Astrocyte of the hippocampus (primary cell): ENCODE measurements around the gene CDH20.

Source experiments
- DNase-seq: peaks from one replicate; pipeline ENCODE4 v3.0.0; 2011; ENCODE audit warnings: low read depth, low spot score

The CDH20 gene

DNA sequence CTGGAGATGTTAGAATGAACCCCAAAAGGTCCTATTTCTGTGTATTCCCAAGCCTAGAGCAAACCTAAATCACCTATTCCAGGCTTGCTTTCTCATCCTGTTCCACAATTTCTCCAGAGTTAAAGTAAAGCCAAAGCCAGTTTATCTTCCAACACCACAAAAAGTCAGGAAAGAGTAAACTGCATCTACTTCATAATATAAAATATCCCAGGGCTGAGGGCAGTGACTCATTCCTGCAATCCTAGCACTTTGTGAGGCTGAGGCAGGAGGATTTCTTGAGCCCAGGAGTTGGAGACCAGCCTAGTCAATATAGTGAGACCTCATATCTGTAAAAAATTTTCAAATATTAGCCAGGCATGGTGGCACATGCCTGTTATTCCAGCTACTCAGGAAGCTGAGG, 241.4 kb downstream of the CDH20 start:
- peak; percentile 20 for DNase-seq

DNA sequence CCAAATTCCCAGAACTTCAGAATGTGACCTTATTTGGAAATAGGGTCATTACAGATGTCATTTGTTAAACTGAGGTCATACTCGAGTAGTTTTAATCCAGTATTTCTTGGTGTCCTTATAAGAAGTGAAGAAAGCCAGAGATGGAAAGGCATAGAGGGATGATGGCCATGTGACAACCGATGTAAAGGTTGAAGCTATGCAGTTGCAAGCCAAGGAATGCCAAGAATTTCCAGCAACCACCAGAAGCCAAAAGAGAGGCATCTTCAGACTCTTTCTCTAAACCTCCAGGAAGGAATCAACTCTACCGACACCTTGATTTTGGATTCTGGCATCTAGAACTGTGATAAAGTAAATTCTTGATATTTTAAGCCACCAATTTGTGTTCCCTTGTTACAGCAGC, 242.2 kb downstream of the CDH20 start:
- DNase-seq = peak; percentile 60

DNA sequence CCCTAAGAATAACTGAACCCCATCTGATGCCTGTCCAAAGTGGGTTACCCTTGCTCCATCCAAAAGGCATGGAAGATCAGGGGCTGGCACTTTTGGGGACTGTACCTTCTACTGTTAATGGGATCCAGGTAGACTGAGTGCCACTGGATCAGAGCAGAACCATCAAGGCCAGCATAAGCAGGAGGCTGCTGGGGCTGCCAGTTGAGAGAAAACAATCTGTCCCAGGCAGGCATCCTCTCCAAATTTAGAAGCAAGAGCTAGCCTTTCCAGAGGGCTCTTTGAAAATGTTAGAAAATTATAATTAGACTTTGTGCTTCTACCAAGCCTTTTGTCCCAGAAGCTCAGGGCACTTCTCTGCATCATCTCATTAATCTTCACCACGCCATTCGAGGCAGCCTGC, 245.6 kb downstream of the CDH20 start:
- no peak for DNase-seq

DNA sequence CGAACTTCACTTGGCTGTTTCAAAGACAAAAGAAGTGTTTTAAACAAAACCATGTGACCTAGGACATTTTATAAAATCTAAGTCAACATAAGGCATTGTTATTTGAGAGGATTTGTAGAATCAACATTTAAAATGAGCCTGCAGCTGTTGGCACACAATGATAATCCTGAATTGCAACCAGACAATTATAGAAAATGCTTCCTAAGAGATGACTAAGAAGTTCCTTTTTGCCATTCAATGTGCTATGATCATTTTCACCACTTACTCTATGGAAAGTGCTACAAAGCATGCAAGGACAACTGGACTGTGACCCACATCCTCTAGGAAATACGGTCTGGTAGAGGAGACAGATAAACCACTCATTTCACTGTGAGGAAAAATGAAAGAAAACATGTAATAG, 246.4 kb downstream of the CDH20 start:
- DNase-seq = no peak

DNA sequence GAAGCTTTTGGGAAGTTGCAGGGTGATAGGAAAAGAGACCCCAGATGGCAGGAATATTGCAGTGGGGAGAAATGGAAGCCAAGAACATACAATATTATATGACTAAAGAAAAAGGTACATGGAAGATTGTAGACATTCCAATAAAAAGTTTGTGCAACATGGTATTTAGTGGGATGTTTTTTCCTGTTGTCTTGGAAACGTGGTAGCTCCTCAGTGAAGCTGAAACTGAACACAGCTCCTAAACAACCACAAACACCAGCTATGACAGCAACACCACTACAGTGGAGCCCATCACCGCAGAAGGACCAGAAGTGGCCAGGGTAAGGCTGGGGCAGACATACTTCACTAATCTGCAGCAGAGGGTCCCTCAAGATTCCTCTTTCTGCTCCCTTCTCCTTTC, 246.8 kb downstream of the CDH20 start:
- DNase-seq = peak; percentile 6

DNA sequence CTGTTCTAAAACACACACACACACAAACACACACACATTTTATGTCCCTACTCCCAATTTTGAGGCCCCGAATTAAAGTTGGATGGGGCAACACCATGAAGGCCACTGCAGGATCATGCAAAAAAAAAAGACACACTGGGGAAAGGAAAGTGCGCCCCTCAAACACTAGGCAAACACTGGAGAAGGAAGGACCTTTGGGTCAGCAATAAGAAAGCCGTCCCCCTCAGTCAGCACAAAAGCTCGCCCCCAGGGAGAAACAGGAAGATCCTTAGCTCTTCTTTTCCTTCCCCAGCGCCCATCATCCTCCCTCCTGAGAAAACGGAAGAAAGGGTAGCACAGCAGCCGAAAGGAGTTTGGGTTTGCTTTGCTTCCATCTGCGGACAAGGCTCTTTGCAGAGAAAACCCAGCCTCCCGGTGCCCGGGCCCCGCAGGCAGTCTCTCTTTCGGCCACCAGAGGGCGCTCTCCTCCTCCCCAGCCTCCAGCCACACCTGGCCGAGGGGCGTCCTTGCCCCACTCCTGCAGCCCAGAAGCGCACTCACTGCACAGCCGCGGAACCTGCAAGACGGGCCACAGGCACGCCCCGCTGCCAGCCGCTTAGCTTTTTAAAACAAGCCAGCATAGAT, 248.5 kb downstream of the CDH20 start:
- peak; percentile 88 for DNase-seq

DNA sequence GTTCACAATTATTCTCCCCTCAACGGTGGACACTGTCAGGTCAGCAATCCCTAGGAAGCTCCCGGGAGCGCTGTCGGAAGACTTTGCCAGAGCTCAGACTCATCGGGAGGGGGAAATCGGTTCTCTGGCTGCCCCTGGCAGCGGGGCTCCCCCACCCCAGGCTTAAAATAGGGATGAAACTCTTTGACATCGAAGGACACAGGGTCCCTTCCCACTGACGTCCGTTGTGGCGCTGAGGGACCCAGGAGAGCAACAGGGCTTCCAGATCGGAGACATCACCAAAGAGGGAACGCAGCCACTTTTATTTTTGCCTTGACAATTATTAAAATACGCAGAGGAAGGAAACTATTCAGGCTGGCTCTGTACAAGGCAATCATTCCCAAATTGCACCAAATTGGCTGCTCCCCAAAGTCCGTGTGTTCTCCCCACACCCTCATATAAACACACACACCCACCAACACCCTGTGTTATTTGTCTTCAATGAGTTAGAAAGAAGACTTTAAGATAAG, 249.0 kb downstream of the CDH20 start:
- DNase-seq = no peak

DNA sequence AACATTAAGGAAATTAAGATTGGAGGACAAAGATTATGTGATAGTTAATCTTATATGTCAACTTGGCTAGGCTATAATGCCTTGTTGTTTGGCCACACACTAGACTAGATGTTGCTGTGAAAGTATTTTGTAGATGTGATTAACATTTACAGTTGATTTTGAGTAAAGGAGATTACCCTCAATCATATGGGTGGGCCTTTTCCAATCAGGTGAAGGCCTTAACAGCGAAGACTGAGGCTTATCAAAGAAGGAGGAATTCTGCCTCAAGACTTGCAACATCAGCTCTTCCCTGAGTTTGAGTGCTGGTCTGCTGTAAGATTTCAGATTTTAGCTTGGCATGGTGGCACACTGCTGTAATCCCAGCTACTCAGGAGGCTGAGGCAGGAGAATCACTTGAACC, 250.3 kb downstream of the CDH20 start:
- no peak for DNase-seq

DNA sequence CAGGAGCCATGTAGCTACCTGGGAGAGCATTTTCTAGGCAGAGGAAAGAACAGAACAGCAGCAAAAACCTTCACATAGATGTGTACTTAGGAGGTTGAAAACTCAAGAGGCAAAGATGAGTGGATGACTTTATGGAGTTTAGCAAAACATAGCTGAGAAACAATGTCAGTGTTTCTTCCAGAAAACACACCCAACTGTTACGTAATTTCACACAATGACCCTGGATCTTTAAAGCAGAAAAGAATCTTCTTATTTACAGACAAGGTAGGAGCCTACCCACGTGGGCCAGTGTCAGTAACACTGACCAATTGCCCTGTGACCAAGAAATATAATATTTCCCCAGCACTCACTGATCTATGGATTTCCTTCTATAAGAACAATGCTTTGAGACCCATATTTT, 254.6 kb downstream of the CDH20 start:
- no peak for DNase-seq

DNA sequence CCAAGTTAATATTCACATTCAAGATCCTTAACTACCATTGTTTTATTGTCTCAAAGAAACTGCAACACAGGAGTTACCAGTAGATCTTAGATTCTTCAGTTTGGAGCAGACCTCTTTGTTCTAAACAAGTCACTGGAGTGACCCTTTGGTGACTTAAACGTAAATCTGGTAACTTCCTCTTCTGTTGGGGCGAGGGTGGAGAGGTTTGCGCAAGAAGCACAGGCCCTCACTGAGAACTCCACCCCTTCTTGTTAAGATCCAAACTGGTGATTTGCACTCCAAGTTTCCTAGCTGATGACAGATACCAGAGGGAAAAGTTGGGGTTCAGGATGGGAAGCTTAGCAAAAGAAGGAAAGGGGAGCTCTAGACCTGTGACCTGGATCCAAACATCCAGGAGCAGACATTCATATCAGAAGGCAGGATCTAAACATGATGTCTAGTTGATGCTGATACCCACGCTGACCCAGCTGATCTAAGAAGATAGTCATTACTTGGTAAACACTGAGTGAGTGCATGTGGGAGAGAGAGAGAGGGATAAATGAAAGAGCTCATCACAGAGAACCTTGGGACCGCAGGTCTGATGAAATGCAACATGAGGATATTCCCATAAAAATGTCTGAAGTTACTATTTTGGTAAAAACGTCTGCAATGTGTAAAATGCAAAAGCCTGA, 256.0 kb downstream of the CDH20 start:
- DNase-seq = no peak

DNA sequence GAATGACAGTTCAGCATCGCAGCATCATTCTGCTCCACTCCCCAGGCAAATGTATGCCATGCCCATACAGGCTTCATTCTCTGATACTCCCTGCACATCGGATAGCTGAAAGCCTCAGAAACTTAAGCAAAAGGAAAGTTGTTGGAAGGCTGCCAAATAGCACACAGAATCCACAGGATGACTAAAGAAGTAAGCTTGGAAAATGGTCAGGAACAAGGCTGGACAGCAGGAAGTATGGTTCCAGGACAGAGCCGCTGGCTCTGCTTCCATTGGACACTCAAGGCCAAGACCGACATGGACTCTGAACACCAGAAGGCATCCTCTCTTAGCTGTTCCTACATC, 256.5 kb downstream of the CDH20 start:
- peak; percentile 78 for DNase-seq

DNA sequence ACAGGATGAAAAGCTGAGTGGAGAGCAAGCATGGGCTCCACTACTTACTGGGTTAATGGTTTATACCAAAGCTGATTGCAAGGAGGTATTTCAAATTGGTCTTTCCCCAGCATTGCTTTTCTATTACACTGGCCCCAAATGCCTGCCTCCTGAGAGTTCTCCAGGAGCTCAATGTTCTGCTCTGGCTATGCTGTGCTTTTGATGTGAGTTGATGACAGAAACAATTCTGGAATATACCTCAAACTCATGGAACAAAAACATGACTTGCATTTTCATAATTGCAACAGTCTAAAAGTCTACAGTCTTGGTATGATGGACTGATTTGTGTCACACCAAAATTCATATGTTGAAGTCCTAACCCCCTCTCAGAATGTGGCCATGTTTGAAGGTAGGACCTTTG, 258.0 kb downstream of the CDH20 start:
- no peak for DNase-seq

DNA sequence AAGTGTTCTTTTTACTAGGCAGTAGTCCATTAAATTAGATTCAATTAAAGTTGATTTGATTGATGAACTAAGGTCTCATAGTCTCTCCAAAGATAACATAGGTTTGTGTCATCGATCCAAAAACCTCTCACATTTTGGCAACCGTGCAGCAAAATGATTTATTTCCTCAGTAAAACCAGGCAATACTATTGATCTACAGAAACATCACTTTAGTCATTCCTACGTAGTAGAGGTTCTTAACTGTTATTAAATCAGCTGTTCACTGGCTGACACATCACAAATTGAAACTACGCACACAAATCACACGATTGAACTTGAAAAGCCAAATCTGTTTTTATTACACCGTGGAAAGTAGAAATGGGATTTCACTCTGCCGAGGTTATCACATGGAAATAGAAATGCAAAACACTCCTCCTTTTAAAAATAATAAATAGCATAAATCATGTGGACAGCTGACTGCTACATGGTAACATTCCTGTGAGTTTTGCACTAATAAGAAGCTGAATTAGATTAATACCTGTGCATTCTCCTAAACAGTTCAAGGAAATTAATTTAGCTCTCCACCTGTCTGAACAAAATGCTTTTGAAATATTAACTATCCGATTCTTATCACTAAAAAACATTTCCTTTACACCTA, 262.5 kb downstream of the CDH20 start:
- DNase-seq = peak; percentile 6

DNA sequence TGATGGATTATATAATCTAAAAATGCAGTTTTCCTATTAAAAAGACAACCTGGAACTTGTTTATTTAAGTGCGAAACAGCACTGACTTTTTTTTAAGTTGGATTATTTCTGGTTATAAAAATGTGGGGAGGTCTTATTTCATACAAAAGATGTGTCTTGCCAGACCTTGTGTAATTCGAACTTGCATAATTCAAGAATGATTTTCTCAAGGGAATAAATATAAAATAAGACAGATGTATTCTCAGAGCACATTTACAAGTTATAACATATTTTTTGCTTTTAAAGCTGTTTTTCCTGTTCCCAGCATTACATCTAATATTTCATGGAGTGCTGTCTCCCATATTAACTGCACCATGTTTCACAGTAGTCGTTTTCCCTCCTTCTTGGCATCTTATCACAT, 263.1 kb downstream of the CDH20 start:
- no peak for DNase-seq

DNA sequence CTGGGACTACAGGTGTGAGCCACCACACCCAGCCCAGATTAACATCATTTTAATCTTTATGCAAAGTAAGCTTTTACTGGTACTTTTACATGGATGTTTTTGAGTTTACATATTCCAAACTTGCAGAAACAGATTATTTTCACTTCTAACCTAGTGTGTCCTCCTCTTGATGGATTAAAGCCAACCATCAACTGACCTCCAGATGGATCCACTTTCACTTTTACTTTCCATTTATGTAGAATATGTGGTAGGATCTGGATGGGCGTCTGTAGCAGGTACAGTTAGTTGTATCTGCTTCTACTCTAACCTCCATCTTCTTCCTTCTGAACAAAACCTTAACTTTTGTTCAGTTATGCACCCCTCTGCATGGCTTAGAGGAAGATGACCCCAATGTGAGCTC, 264.1 kb downstream of the CDH20 start:
- DNase-seq = no peak

DNA sequence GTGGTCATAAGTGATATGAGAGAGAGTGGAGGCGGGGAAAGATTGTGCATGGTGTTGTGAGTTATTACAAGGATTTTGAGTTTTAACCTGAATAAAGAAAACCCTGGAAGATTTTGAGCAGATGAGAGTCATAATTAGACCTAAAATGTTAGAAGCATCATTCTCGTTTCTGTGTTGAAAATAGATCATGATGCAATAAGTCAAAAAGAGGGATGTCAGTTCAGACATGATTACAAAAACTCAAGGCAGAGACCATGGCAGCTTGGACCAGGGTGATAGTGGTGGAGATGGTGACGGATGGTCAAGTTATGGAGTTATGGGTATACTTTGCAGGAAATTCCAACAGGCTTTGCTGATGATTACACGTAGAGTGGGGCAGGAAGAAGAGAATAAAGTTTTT, 267.2 kb downstream of the CDH20 start:
- DNase-seq = no peak

DNA sequence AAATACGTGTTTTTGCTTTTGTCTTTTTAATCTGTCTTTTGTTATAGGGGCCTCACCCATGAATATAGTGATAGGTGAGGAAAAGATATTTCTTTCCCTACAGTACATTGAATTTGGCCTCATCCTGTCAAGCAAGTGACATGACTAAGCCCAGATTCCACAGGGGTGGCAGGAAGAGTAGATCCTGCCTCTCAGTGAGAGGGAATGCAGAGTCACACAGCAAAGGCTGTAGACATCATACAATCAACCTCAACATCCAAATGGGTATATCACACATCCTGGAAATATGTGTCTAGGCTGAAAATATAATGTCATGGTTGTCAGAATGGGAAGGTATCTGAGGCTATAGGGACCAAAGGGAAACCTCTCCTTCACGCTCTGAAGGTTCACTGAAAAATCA, 269.6 kb downstream of the CDH20 start:
- DNase-seq = no peak
